Limb (tissue), 2 donors: ENCODE measurements around the gene ABCB11.
"Not testable (repeated sequence)": the region's sequence is repeated elsewhere in the genome, so short reads cannot be mapped to it uniquely, and the experiment has no call there.

Experiments used
- DNase-seq, 2 donors: peaks; one replicate each; pipeline ENCODE4 v3.0.0-alpha.2; 2016; ENCODE audit errors: extremely low spot score in 2 of 2

ABCB11 gene

DNA sequence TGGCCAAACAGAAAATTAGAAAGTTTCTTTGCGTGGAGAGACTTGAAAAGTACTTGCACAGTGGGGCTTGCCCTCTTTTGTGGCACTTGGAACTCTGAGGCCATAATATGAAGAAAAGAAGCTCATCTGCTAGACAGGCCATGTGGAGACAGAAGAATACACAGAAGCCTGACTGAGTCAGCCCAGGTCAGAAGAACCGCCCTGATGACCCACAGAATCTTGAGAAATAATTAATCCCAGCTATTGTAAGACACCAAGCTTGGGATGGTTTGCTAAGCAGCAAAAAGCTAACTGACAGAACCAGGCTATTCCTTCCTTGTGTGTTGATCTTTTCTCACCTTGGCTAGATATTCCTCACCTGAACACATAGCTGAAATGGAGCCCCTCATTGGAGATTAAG is 96.3 kb downstream of the ABCB11 start:
- DNase-seq: no peak

DNA sequence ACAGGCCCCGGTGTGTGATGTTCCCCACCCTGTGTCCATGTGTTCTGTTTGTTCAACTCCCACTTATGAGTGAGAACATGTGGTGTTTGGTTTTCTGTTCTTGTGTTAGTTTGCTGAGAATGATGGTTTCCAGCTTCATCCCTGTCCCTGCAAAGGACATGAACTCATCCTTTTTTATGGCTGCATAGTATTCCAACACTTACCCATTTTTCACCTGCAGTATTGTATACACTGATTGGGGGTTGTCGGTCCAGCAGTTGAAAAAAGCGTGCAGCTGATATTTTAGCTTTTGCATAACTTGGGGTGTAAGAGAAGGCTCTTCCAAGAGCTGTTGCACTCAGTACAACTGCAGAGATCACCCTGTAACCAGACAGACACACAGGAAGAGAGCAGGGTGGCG is 99.0 kb downstream of the ABCB11 start:
- not testable (repeated sequence) for DNase-seq

DNA sequence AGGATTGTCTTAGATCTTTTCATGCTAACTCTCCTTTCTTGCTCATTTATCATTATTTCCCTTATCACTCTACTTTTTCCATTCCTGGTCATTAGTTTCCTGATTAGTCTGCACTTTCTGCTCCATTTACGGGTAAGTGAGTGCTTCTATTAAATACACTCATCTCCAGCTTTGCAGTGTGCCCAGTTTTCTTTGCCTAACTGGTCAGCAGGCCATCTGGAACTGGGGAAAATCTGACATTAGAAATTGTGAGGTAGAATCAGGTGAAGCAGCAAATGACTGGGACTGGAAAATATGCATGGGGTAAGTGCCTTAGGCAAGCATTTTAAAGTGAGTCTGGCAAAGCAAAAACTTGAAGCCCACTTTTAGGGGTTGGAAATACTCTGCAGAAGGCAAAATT is 100.9 kb downstream of the ABCB11 start:
- no peak for DNase-seq

DNA sequence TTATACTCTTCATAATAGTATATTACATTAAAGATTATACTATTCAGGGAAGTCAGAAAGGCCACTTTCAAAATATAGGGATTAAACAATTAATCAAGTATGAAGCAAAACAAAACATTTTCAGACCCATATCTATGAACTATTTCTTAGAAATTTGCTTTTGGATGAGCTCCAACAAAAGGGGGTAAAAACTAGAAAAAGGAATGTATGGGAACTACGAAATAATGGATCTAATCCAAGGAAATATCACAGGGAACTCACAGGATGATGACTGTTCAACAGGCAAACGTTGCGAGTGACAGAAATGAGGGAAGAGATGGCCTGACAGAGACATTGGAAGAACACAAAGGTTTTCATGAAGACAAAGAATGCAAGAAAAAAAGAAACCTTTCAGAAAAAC is 102.1 kb downstream of the ABCB11 start:
- no peak for DNase-seq

DNA sequence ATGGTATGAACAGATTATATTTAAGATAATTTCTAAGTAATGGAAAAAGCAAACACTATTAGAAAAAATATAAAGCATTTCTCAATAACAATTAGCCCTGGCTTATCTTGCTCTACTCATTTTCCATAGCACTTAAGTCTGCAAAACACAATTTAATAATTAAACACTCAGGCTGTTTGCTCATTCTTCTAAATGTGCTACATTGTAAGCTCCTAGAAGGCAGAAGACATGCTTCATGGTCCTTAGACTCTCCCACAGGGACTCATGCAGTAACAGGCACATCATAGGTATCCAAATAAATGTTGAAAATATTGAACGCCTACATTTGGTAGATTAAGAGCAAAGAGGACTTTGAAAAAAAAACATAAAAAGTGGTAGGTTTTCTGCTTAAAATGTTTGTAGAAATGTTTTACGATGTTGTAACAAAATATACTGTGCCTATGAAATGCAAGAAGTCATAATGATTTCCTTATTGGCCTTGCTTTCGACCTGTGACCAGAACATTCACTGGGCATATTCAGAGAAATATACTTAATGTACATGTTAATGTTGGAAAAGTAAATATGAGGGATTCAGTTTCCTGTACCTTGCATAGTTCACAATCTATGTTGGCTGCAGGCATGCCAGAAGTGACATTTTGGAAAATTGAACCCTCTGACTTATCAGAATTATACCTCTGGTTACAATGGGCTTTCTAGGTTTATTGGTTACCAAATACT is 102.9 kb downstream of the ABCB11 start:
- no peak for DNase-seq

DNA sequence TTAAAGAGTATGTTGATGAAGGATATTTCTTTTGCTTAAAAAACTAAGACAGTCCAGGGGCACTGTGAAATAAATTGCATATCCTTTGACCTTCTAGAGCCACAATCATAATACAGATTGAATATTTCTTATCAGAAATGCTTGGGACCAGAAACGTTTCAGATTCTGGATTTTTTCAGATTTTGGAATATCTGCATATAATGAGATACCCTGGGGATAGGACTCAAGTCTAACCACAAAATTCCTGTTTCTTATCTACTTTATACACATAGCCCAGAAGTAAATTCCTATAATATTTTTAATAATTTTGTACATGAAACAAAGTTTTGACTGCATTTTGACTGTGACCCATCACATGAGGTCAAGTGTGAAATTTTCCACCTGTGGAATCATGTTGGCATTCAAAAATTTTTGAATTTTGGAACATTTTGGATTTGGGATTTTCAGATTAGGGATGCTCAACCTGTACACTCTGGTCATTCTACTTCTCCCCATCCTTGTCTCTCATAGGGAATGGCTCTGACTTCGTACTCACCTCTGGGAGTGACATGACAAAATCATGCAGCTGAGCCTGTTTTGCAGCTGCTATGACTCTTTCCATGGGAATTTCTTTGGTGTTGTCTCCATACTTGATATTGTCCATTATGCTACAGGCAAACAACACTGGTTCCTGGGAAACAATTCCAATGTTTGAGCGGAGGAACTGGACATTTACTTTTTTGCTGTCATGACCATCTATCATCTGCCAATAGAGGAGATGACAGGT is 104.3 kb downstream of the ABCB11 start:
- no peak for DNase-seq

DNA sequence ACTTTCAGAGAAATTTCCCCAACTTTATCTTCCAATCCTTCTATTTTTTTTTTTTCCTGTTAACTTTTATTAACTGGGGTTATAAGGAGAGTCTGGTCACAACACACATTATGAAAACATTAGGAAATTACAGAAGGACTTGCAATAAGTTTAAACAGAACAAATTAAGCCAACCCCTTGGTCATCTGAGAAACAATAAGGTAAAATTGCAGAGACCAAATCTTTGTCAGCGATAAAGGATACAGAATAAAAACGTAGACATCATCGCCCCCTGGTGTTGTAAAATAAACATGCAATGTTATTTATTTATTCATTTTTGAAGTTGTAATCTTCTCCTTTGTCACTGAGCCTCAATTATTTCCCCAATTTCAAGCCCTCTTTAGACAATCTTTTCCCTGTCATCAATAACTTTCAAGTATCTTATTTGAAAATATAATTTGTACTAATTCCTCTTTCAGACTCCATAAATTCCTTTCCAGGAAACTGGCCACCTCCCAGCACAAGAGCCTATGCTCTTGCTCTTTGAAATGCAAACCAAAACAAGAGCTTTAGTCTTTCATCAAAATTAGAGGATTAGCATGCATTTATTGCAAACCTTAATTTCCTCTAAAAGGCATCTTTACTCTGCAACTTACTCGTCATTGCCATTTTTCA is 110.5 kb downstream of the ABCB11 start:
- peak in 1 of 2 donors; percentile 8 for DNase-seq

DNA sequence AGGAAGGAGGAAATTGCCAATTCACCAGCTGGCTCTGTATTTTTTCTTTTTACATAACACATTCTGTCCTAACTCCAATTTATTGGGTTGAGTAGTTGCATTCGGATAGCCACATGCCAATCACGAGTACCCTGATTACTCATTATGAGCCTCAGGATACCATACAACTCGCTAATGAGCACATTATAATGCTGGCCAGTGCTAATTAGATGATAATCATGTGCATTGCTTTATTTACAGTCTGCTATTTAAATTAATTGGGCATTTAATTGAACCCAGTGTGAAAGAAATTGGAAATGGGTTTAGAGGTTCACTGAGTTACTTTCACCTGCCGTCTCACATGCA is 114.8 kb downstream of the ABCB11 start:
- DNase-seq: no peak

DNA sequence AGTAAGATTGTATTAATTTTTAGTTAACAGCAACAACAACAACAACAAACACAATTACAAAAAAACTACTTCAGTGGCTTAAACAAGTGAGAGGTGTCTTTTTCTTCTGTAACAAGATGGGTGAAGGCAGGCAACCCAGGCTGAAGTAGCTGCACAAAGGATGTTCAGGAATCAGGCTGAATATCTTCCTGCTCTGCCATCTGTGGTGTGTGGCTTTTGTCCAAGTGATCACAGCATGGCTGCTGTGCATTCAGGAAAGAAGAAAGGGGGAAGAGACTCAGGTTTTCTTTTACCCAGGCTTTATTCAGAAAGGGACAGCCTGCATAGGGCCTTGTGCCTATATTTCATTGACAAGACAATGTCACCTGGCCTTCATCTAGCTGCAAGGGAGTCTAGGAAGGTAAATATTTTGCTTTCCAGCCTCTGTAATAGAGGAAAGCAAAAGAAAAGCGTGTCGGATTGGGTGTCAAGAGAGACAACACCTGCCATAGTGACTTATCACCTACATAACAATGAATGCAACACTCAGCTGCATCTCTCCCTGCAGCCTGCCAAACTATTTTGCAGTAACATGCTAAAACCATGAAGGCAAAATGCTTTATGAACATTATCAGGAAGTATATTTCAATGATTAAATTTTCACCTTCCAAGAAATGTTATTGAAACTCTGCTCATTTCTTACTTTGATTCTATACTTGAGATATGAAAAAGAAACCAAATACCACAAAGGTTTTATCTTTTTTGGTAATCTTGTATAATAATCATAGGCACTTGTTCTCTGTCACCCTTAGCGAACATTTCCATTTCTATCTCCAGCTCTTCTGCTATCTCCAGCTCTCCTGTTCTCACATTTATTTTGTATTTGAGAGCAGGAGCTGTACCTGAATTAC is 115.4 kb downstream of the ABCB11 start:
- DNase-seq: no peak

DNA sequence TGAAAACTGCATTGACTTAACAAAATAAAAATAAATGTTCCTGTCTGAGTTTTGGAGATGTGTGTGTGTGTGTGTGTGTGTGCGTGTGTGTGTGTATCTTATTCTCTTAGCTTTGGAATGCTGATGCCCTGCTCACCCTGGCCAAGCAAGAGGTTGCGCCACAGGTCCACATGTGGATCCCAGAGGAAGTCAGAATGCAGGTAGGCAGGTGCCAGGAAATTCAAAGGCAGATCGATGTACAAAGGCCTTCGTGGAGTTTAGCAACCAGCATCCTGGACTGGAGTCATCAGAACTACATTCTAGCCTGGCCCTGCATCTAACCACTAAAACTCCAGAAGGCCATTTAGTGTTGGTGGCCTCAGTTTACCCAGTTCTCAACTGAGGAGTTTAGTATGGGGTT is 117.6 kb downstream of the ABCB11 start:
- DNase-seq: no peak

DNA sequence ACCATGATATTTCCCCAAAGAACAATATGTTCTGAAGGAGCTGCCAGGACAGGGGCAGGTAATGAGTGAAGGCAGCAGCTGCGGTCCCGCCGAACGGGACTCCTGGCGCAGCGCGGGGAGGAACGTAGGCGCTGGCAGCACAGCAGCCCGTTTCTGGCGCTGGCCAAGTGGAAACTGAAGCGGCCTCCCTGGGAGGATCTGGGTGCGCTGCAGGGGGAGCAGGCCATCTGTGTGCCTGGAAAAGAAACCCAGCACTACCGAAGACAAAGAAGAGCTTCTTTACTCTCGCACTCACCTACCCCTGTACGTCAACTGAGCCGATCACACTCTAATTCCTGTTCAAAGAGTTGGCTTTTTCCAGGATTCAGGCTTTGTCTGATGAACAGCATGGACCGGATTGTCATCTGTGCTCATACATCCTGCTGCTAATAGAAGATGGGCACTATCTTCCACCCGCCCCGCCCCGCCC is 118.2 kb downstream of the ABCB11 start:
- peak; percentile 44 to 64 for DNase-seq

DNA sequence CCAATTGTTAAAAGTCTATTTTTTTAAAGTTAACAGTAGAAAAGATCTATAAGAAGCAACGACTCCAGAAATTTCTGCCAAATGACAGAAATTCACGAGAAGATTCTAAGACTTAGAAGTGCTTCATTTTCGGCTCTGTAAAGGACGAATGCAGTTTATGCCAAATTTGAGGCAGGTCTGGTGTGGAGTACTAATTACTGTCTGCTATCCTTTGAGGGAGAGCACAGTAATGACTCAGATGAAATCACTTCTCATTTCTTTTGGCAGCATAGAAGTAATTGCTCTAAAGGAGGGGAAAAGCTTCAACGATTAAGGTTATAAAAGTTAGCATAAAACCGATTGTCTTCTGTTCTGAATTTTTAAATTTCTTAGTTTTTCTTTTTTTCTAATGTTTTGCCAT is 118.7 kb downstream of the ABCB11 start:
- no peak for DNase-seq

DNA sequence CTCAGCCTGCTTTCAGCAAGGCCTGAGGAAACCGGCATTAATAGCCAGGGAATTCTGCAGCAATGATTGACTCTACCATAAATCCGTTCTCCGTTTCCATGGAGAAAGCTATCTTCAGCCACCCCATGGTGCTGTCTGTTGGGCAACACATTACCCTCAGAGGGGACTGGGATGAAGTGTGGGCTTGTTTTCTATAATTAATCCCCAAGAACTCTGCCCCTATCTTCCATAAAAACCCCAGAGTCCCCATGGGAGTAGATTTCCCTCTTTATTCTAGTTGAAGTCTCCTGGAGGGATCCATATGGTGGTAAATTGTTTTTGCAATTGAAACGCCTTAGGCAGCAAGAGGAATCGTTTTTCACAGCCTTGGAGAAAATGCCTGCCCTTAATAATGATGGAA is 120.8 kb downstream of the ABCB11 start:
- no peak for DNase-seq

DNA sequence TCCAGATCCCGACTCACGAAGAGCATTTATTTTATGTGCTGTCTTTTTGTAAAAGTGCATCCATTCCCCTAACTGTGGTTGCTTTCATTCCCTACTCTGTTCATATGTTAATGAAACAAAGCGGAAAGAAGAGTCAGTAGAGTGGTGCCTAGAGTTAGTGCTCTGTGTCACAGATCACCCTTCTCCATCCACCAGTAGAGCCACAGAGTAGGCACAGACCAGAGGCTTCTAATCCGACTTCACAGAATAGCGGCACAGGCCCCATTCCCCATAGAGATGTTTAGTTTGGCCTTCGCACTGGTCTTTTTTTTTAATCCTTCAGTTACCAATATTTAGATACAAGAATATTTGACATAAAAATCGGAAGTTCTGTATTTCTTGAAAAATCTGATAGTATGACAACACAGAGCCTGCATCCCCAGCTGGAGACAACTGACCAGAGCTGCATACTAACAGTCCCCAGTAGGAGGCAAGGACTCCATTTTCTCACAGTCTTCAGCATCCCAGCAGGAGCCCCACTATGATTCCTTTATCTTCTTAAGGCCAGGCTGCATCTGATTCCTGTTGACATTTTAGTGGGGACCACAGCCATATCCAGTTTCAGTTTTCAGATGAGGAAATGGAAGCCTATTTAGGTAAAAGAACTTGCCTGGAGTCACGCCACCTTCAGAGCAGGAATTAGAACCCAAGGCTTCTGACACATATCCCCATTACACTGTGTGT is 123.0 kb downstream of the ABCB11 start:
- DNase-seq: no peak

DNA sequence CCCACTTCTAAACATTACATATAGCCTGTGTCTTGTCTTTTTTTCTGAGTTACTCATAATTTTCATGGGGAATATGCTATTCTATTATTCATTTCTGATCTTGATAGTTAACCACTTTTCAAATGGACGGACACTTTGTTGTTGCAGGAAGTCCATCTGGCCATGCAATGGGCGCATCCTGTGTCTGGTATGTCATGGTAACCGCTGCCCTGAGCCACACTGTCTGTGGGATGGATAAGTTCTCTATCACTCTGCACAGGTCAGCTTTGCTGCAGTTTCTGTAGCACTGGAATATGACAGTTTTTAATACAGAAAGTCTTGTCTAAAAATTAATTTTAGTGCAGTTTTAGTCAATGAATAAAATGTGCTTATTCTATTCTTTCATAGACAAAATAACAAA is 126.8 kb downstream of the ABCB11 start:
- no peak for DNase-seq

DNA sequence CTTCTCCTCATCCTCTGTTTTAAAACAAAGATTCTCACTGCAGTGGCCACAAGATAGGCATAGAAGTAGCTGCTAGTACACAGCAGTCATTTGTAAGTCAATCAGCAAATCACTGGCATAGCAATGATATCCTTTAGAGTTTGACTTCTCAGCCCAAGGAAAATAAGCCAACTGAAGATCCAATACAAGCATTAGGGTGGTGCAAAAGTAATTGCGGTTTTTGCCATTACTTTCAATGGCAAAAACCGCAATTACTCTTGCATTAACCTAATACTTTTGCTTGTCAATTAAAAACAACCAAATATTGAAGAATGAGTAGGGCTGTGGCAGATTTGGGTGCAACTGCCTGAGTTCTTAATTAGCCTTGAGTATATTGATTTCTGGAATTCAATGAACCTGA is 127.2 kb downstream of the ABCB11 start:
- no peak for DNase-seq

DNA sequence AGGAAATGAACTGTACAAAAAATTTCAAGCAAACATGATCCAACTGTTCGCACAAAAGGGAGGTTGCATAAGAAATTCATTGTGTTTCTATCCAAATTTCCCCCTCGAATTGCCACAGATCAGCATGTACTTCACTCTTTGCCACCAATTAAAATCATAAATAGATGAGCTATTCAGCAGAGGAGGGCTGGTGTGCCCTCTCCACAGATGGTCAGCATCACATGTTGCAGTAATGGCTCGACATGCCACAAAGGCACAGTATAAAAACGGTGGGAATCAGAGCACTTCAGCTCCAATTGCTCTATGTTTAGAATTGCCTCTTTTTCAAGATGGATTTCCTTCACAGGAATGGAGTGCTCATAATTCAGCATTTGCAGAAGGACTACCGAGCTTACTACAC is 130.1 kb downstream of the ABCB11 start, which contains the start of gene G6PC2:
Gene G6PC2 (plus strand): TSS at position 289 of the 400 bp plus-strand sequence. CDS start 41 bp downstream, at position 330.
- DNase-seq: no peak

DNA sequence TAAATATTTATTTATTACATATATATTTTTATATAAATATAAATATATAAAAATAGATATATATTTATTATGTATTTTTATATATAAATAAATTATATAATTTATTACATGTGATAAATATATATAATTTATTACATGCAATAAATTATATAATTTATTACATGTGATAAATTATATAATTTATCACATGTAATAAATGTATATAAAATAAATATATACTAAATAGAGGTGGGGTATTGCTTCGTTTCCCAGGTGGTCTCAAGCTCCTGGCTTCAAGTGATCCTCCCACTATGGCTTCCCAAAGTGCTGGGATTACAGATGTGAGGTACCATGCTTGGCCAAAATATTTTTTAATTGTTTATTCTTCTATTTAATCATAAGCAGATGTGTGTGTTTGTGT is 133.7 kb downstream of the ABCB11 start:
- DNase-seq: no peak

DNA sequence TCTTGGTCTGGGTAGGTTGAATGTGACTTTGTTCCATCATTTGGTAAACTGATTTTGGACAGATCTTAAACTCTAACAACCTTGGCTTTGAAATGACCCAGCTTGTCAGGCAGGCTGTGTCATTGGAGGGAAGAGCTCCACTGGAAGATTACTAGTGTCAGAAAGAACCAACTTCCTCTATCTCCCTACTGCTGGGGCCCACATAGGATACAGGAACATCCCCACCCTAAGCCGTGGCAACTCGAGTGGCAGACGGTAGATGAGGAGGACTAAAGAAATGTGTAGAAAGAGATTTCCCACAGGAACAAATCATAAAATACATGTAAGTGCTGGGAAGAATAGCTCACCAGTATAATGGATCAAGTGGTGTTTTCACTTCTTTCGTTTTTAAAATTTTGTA is 134.3 kb downstream of the ABCB11 start:
- DNase-seq: no peak

DNA sequence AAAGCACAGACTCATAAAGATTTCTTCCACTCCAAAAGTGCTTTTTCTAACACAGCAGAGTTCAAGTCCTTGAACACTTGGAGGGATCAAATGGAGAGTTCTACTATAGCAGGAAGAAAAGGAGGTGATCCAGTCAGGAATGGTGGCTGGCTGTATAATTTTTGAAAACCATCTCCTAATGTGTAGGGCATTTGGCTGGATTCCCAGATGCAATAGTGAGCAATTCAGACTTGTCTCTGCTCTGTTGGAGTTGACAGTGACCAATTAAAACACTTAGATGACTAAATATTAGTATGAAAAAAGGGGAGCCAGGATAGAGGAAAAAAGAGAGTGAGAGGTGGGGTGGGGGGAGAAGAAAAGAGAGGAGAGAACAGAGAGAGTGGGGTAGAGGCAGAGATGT is 135.4 kb downstream of the ABCB11 start:
- DNase-seq: no peak

DNA sequence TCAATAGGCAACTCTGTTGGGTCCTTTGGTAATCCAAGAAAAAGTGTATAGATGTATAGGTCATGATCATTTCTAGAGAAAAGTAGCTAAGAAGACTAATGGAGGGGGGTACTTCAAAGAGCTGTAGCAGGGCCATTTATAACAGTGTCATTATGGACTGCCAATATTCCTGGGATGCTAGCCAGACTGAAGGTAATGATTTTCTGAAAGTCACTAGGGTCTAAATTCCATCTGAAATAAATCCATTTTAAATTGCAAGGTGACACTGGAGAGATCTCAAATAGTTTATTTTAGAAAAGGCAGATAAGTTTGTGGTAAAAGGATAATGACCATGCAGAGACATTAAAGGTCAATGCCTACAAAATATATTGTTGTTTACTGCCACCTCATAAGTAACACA is 136.4 kb downstream of the ABCB11 start:
- no peak for DNase-seq
